Motor neuron (in vitro differentiated cells): ENCODE measurements around the gene MTAP. TPM values are rescaled to one million over a fixed set of nuclear protein-coding genes. Genes with fewer than 3 reads are reported as not detected.
A peak's percentile ranks its signal among the peaks of the same experiment; 100 is the strongest.

Source experiments
- ATAC-seq, 8 experiments: fragments of 200-7000 bp; cut with Tn5 transposase; replicated peaks in 6 of 8; 2 replicates each; pipeline ENCODE4 v1.8.0; 2021; ENCODE audit warnings: mild to moderate bottlenecking in 8 of 8, moderate library complexity in 8 of 8
- H3K27ac ChIP-seq, 2 donors: fragments of 250-450 bp; sonication (Bioruptor Pico); 2 replicates each; pipeline ENCODE4 v1.9.0; 2021; ENCODE audit warnings: antibody characterized with exemption in 2 of 2, mild to moderate bottlenecking in 2 of 2, moderate library complexity in 1 of 2
- H3K4me1 ChIP-seq, 2 donors: fragments of 250-450 bp; sonication (Bioruptor Pico); replicated peaks in 1 of 2; 2 replicates each; pipeline ENCODE4 v1.6.1; 2021; ENCODE audit warnings: antibody characterized with exemption in 2 of 2, mild to moderate bottlenecking in 2 of 2, moderate library complexity in 1 of 2
- H3K4me3 ChIP-seq, 5 donors: fragments of 250-450 bp; sonication (Bioruptor Pico); 2 replicates each; pipeline ENCODE4 v1.9.0; 2021; ENCODE audit warnings: antibody characterized with exemption in 5 of 5, mild to moderate bottlenecking in 5 of 5, moderate library complexity in 4 of 5
- WGBS, 10 experiments: fragments of 450-650 bp; shearing (Covaris generic); methylation state at CpG; one replicate each; pipeline ENCODE4 v1.0.0; 2022; 5-methylcytosine and 5-hydroxymethylcytosine counted together
- in situ Hi-C, 9 experiments: fragments of 400-800 bp; cut with MboI; loops; one replicate each; pipeline ENCODE4 v1.15.0; 2021; ENCODE audit warnings: low sequenced_read_pairs in 9 of 9, low pct_unique_long_range_greater_than_20kb in 2 of 9; ENCODE audit not compliant: unreplicated experiment in 9 of 9
- total RNA-seq, 8 experiments: library from RNA; unstranded; fragments of 300-600 nt; gene quantifications; 2 replicates each; pipeline versions ENCODE4 v1.2.3 to v1.2.4, GENCODE V29; 2022

MTAP gene
- total RNA-seq, 8 experiments from 2014 or later = 11.2 to 47.5 (median 18.8) TPM

DNA sequence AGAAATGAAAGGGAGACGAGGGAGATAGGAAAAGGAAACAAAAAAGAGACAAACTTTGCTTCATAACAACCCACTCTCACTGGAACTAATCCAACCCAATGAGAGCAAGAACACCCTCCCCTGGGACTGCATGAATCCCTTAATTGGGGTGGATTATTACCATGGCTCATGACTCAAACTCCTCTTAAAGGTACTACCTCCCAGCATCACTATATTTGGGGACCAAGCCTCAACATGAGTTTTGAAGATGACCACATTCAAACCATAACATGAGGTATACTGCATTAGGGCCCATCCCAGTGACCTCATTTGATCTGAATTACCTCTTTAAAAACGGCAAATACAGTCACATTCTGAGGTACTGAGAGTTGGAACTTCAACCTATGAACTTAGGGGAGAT is 8.0 kb downstream of the MTAP start:
- ATAC-seq = peak in 2 of 8 experiments; percentile 21 to 22
- Histone ChIP-seq H3K27ac (no peak overlapping the region), H3K4me1 (peaks cover 0 to 2% of the 10 kb centered on the region in 2 donors), H3K4me3 (no peak overlapping the region)
- in situ Hi-C loops = loop anchor here in 4 of 9 experiments (10.0 to 25.0 kb wide), 4 partner anchors 177 to 427 kb away; partner anchors contain the start of genes CDKN2A (in 2 of the 4), CDKN2B-AS1 (in 2 of the 4) and CDKN2B (in 1 of the 4)
- WGBS, 10 experiments = 38 to 100% (median 95%) methylated on average over 1 to 2 of the region's 2 CpGs; no CpG with 5 or more reads in 4 of the 10 experiments

DNA sequence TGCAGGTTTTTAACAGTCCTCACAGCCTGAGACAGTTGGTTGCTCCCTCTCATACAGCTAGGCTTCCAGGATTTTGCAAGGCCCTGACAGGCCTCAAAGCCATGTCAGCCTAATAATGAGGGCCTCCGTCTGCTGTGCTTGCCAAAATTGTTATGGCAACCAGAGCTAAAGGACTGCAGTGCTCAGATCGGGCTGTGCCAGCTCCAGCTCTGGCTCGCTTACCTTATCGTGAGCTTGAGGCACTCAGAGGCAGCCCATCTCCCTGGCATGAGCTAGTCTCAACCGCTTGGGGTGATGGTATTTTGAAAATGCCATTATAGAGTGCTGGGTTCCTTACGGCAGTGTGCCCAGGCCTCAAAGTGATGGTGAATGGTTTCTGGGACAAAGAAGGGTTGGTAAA is 8.4 kb downstream of the MTAP start:
- Histone ChIP-seq H3K4me3 (no peak overlapping the region), H3K4me1 (peaks cover 0 to 2% of the 10 kb centered on the region in 2 donors), H3K27ac (no peak overlapping the region)
- 86 to 100% (median 100%) methylated on average over 1 to 3 of the region's 6 CpGs; no CpG with 5 or more reads in 6 of the 10 experiments for WGBS, 10 experiments
- peak in 1 of 8 experiments; percentile 25 for ATAC-seq
- in situ Hi-C loops = loop anchor here in 4 of 9 experiments (10.0 to 25.0 kb wide), 4 partner anchors 176 to 426 kb away; partner anchors contain the start of genes CDKN2A (in 2 of the 4), CDKN2B-AS1 (in 2 of the 4) and CDKN2B (in 1 of the 4)

DNA sequence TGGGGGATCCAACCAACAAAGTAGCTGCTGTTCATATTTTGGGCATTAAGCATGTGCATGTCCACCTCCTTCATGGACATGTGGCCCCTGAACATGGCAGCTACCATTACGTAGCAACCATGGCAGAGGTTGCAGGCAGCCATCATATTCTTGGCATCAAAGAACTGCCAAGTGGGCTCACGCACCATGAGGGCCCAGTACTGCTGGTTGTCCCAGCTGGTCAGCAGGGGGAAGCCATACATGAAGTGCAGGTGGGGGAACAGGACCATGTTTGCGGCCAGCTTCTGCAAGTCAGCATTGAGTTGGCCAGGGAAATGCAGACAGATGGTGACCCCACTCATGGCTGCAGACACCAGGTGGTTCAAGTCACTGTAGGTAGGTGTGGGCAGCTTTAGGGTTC is 9.5 kb downstream of the MTAP start:
- H3K4me1 ChIP-seq = peaks cover 0 to 2% of the 10 kb centered on the region in 2 donors
- H3K27ac ChIP-seq = no peak overlapping the region
- H3K4me3 ChIP-seq = no peak overlapping the region
- no peak for ATAC-seq
- in situ Hi-C loops = loop anchor here in 4 of 9 experiments (10.0 to 25.0 kb wide), 4 partner anchors 175 to 425 kb away; partner anchors contain the start of genes CDKN2A (in 2 of the 4), CDKN2B-AS1 (in 2 of the 4) and CDKN2B (in 1 of the 4)
- WGBS, 10 experiments = 53 to 100% (median 100%) methylated on average over 1 to 2 of the region's 3 CpGs; no CpG with 5 or more reads in 3 of the 10 experiments

DNA sequence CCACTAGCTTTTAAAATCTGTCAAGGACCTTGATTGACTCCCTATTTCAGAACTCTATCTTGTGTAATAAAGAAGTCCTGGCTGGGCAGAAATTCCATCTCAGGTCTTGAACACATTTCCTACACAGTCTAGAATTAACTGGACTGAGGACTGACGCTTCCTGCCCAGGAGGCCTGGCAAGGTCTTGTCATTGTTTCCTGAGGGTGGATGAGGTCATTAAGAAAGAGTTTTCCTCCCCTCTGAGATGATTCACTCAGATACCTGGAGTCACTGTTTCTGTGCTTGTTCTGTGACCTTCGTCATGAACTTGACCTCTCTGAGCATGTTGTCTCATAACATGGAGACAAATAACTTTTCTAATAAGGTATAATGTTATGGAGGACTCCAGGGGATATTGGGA is 10.0 kb downstream of the MTAP start:
- WGBS, 10 experiments = 0 to 100% (median 83%) methylated on average over 1 to 2 of the region's 2 CpGs; no CpG with 5 or more reads in 1 of the 10 experiments
- Histone ChIP-seq H3K4me1 (peaks cover 0 to 2% of the 10 kb centered on the region in 2 donors), H3K4me3 (no peak overlapping the region), H3K27ac (no peak overlapping the region)
- peak in 1 of 8 experiments; percentile 14 for ATAC-seq
- in situ Hi-C loops = loop anchor here in 4 of 9 experiments (10.0 to 25.0 kb wide), 4 partner anchors 175 to 425 kb away; partner anchors contain the start of genes CDKN2A (in 2 of the 4), CDKN2B-AS1 (in 2 of the 4) and CDKN2B (in 1 of the 4)

DNA sequence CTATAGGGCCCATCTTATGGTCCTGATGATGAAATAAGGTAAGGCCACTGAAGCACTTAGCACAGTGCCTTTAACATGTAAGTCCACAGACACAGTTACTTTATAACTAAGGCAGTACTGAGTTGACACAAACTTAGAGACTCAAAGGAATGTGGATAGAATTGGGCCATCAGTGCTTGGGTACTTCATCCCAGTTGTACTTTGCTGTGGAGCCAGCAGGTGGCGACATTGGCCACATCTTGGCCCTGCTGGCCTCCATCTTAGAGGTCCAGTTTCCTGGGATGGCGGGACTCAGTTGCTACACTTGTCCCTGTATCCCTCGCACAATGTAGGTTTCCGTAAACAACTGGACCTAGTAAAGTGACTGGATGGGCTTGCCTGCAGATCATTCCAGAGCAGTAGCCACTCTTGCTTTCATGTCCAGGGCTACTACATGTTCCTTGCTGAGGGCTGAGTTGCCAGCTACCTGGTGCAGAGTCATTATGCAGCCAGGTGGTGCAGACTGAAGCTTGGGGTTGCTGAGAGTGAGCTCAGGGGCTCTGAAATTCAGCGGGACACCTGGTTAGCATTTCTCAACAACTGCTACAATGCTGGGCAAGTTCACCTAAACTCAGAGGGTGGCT is 10.6 kb downstream of the MTAP start:
- ATAC-seq = peak; percentile 32 to 78 (median 50)
- Histone ChIP-seq H3K27ac (no peak overlapping the region), H3K4me1 (peaks cover 0 to 2% of the 10 kb centered on the region in 2 donors), H3K4me3 (no peak overlapping the region)
- WGBS, 10 experiments = 0 to 100% (median 69%) methylated on average over 1 to 4 of the region's 5 CpGs; no CpG with 5 or more reads in 7 of the 10 experiments
- in situ Hi-C loops = loop anchor here in 4 of 9 experiments (10.0 to 25.0 kb wide), 4 partner anchors 174 to 424 kb away; partner anchors contain the start of genes CDKN2A (in 2 of the 4), CDKN2B-AS1 (in 2 of the 4) and CDKN2B (in 1 of the 4)

DNA sequence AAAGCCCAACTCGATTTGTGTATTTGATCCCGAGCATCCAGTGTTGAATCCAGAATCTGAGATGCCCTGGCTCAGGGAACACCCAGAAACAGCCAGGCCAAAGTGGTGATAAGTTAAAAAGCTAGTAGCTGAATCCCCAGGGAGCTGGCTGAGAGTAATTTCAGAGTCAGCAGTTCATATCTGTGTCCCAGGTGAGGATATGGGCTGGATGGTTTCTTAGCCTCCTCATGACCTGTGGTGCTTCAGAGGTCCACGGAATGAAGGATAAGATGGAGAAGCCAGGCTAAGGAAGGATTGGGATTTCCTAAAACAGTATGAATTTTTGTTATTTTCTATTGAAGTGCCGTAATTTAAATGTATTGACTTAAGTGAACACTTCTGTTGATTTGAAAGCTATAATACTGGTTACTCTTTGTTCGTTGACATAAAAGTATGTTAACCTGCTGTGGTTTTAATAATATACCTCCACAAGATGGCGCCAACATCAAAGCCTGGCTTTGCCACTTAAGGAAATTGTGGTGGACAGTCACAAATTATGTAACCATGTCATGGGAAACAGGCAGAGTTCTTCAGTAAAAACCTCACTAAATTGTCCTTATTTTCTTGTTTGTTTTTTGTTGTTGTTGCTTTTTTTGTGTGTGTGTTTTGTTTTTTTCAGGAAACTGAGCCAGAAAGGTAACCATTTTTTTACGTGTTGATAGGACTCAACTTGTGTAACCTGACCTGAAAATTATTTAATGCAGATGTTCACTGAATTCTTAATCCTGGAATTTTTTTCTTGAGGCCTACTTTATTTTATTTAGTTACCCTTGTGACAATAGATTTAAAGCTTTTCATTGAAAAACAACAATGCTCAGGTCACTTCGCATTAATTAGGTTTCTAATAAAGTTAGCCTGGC is 11.4 kb downstream of the MTAP start:
- Histone ChIP-seq H3K27ac (no peak overlapping the region), H3K4me1 (peaks cover 0 to 2% of the 10 kb centered on the region in 2 donors), H3K4me3 (no peak overlapping the region)
- WGBS, 10 experiments = 34 to 86% (median 55%) methylated on average over 2 to 8 of the region's 8 CpGs
- in situ Hi-C loops = loop anchor here in 4 of 9 experiments (10.0 to 25.0 kb wide), 4 partner anchors 173 to 423 kb away; partner anchors contain the start of genes CDKN2A (in 2 of the 4), CDKN2B-AS1 (in 2 of the 4) and CDKN2B (in 1 of the 4)
- peak in 7 of 8 experiments; percentile 11 to 76 (median 42) for ATAC-seq

DNA sequence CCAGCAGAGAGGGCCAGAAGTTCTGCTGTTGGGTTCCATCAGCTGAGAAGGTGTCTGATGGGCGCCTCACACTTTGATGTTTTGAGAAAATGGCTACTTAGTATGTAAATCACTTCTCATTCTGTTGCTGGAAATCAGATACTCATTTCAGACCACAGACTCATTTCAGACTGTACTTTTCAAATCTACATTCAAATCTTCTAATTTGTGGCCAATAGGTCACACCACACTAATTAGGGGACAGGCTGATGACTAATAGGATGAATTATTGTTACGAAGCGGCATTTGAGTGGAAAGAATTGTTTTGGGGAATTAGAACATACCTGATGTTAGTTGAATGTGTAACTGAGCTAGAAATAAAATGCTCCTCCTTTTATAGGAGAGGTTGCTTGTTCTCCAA is 13.2 kb downstream of the MTAP start:
- peaks cover 0 to 2% of the 10 kb centered on the region in 2 donors for H3K4me1 ChIP-seq
- in situ Hi-C loops = loop anchor here in 4 of 9 experiments (10.0 to 25.0 kb wide), 4 partner anchors 172 to 422 kb away; partner anchors contain the start of genes CDKN2A (in 2 of the 4), CDKN2B-AS1 (in 2 of the 4) and CDKN2B (in 1 of the 4)
- no peak overlapping the region for H3K27ac ChIP-seq
- no peak overlapping the region for H3K4me3 ChIP-seq
- 92 to 100% (median 100%) methylated on average over 1 to 3 of the region's 3 CpGs; no CpG with 5 or more reads in 2 of the 10 experiments for WGBS, 10 experiments
- no peak for ATAC-seq

DNA sequence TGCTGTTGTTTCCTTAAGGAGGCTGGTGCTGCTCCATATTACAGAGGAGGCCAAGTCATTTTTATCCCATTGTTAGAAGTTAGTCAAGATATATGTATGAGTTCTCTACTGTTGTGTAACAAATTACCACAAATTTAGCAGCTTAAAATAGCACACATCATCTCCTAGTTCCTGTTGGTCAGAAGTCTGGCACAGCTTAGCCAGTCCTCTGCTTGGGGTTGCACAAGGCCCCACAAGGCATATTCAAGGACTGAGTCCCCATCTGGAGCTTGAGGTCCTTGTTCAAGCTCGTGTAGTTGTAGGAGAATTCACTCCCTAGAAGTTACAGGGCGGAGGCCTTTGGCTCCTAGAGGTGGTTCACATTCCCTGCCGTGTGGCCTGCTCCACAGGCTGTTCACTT is 14.7 kb downstream of the MTAP start:
- peak in 2 of 8 experiments; percentile 76 to 84 for ATAC-seq
- WGBS, 10 experiments = 67 to 69% methylated on average over 1 to 2 of the region's 3 CpGs; no CpG with 5 or more reads in 8 of the 10 experiments
- peaks cover 0 to 2% of the 10 kb centered on the region in 2 donors for H3K4me1 ChIP-seq
- no peak overlapping the region for H3K27ac ChIP-seq
- in situ Hi-C loops = loop anchor here in 4 of 9 experiments (10.0 to 25.0 kb wide), 4 partner anchors 170 to 420 kb away; partner anchors contain the start of genes CDKN2A (in 2 of the 4), CDKN2B-AS1 (in 2 of the 4) and CDKN2B (in 1 of the 4)
- H3K4me3 ChIP-seq = no peak overlapping the region

DNA sequence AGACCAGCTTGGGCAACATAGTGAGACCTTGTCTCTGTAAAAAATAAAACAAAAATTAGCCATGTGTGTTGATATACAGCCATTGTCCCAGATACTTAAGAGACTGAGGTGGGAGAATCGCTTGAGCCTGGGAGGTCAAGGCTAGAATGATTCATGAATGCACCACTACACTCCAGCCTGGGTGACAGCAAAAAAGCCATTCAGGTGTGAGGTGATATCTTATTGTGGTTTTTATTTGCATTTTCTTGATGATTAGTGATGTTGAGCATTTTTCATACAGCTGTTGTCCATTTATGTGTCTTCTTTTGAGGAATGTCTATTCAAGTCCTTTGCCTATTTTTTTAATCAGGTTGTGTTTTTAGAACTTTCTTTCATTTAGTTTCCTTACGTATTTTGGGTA is 23.2 kb downstream of the MTAP start:
- in situ Hi-C loops = no loop called here
- no peaks in the 10 kb centered on the region for H3K4me1 ChIP-seq
- WGBS, 10 experiments = 95 to 100% (median 100%) methylated on average over 1 to 2 of the region's 2 CpGs
- no peak for ATAC-seq
- H3K4me3 ChIP-seq = no peak overlapping the region
- no peak overlapping the region for H3K27ac ChIP-seq

DNA sequence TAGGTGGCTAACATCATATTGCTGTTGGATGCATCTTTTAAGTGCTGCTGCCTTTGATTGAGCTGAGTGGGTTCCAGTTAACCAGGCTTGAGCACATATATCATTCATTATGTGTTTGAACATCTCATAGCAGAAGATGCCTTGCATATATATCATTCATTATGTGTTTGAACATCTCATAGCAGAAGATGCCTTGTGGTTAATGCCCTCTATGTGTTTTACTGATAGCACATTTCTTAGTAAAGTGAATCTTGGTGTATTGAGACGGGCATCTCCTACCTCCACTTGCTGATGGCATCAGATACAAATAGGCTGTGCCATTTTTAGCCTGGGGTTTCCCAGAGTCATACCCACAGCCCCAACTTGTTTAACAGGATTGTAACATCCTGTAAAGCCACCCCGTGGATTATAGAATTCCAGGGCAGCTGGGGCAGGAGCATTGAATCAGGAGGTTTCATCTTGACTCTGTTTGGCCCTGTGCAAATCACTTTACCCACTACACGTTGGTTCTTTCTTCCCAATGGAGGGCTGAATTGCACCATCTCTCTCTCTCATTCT is 26.5 kb downstream of the MTAP start:
- in situ Hi-C loops = no loop called here
- 80 to 100% (median 100%) methylated on average over 1 to 2 of the region's 3 CpGs; no CpG with 5 or more reads in 1 of the 10 experiments for WGBS, 10 experiments
- H3K4me1 ChIP-seq = no peaks in the 10 kb centered on the region
- H3K27ac ChIP-seq = no peak overlapping the region
- no peak for ATAC-seq
- no peak overlapping the region for H3K4me3 ChIP-seq

DNA sequence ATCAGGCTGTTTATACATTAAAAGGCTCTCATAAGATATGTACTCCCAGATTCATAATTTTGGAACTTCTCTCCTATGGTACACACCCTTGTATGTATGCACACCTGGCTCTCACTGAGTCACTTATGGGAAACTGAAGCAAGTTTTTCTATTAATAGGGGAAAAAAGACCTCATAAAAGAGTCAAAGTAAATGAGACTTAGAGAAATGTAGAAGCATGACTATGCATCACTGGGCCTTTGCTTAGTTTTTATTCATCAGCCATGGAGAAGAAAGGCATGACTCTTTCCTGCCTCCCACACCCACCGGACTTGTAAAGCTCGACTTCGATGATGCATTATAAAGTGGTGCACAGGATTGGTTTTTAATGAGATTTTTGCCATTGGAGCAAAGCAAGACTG is 28.2 kb downstream of the MTAP start:
- Histone ChIP-seq H3K4me1 (no peaks in the 10 kb centered on the region), H3K27ac (no peak overlapping the region), H3K4me3 (no peak overlapping the region)
- in situ Hi-C loops = no loop called here
- WGBS, 10 experiments = 28 to 100% (median 91%) methylated on average over 2 to 3 of the region's 3 CpGs; no CpG with 5 or more reads in 3 of the 10 experiments
- ATAC-seq = peak in 3 of 8 experiments; percentile 47 to 59 (median 57)
